SK-N-SH (cell line): ENCODE results near the gene SMARCA1. TPM values are rescaled to one million over a fixed set of nuclear protein-coding genes. Genes with fewer than 3 reads are reported as not detected.

ENCODE experiments used
- CTCF ChIA-PET: fragments of 300-600, 350-600 bp; formaldehyde crosslinking; extraction: SDS; loops from one replicate; lab custom pipeline; 2021; lab: Yijun Ruan, JAX
- POLR2A ChIA-PET: fragments of 350-600 bp; sonication (Branson Sonifier 250); formaldehyde crosslinking; extraction: SDS; loops from one replicate; lab custom pipeline; 2020; ENCODE audit warnings: antibody characterized with exemption, inconsistent platforms; lab: Yijun Ruan, JAX
- DNase-seq: peaks from one replicate; pipeline ENCODE4 v3.0.0; 2012
- H2AFZ ChIP-seq: fragments of 200-600 bp; sonication (generic); 2 replicates; pipeline ENCODE4 v1.8.1; 2016; ENCODE audit warnings: antibody characterized with exemption, mild to moderate bottlenecking, low read depth
- H3F3A ChIP-seq: fragments of 200-600 bp; sonication (generic); replicated peaks from 2 replicates; pipeline ENCODE3; 2016; ENCODE audit warnings: antibody characterized with exemption, mild to moderate bottlenecking; ENCODE audit not compliant: insufficient read depth
- H3K27ac ChIP-seq, 2 experiments: fragments of 200-500 bp in 1 of 2; fragments of 200-600 bp in 1 of 2; sonication (Bioruptor generic) in 1 of 2; sonication (generic), shearing (Covaris generic) in 1 of 2; 2 replicates each; pipeline versions ENCODE4 v1.5.1 to v1.6.1; 2014 to 2016; ENCODE audit warnings: low read depth in 2 of 2, inconsistent platforms in 1 of 2, low read length in 1 of 2, mild to moderate bottlenecking in 1 of 2, mixed read lengths in 1 of 2
- H3K27me3 ChIP-seq: fragments of 200-600 bp; sonication (generic), shearing (Covaris generic); 2 replicates; pipeline ENCODE4 v1.6.1; 2016; ENCODE audit warnings: mixed run types; ENCODE audit not compliant: insufficient read depth
- H3K36me3 ChIP-seq, 2 experiments: fragments of 200-500 bp in 1 of 2; fragments of 200-600 bp in 1 of 2; sonication (Bioruptor generic) in 1 of 2; sonication (generic) in 1 of 2; replicated peaks in 1 of 2; 2 replicates each; pipeline versions ENCODE3 to v1.5.1; 2014 to 2016; ENCODE audit warnings: low read length in 1 of 2, mild to moderate bottlenecking in 1 of 2; ENCODE audit not compliant: insufficient read depth in 2 of 2, control insufficient read depth in 1 of 2
- H3K4me1 ChIP-seq, 2 experiments: fragments of 200-500 bp in 1 of 2; fragments of 200-600 bp in 1 of 2; sonication (Bioruptor generic) in 1 of 2; sonication (generic), shearing (Covaris generic) in 1 of 2; 2 replicates each; pipeline versions ENCODE4 v1.5.1 to v1.6.1; 2014 to 2016; ENCODE audit warnings: low read depth in 1 of 2, low read length in 1 of 2, mixed run types in 1 of 2; ENCODE audit not compliant: insufficient read depth in 2 of 2, control insufficient read depth in 1 of 2
- H3K4me2 ChIP-seq: fragments of 200-600 bp; sonication (generic), shearing (Covaris generic); 2 replicates; pipeline ENCODE4 v1.6.1; 2017; ENCODE audit warnings: mixed run types
- H3K4me3 ChIP-seq, 2 experiments: fragments of 200-500 bp in 1 of 2; fragments of 200-600 bp in 1 of 2; sonication (Bioruptor generic) in 1 of 2; sonication (generic), shearing (Covaris generic) in 1 of 2; 2 replicates each; pipeline versions ENCODE4 v1.5.1 to v1.8.1; 2014 to 2016; ENCODE audit warnings: low read depth in 2 of 2, inconsistent platforms in 1 of 2, low read length in 1 of 2, mild to moderate bottlenecking in 1 of 2, mixed read lengths in 1 of 2, moderate library complexity in 1 of 2
- H3K79me2 ChIP-seq: fragments of 200-600 bp; sonication (generic); 2 replicates; pipeline ENCODE4 v1.8.1; 2017; ENCODE audit warnings: mild to moderate bottlenecking; ENCODE audit not compliant: insufficient read depth
- H3K9ac ChIP-seq: fragments of 200-600 bp; sonication (generic); 2 replicates; pipeline ENCODE4 v1.6.1; 2017; ENCODE audit warnings: mixed run types
- H3K9me2 ChIP-seq: fragments of 200-600 bp; sonication (generic); 2 replicates; pipeline ENCODE4 v1.6.1; 2017; ENCODE audit warnings: mixed run types
- H3K9me3 ChIP-seq: fragments of 200-600 bp; sonication (generic); 2 replicates; pipeline ENCODE4 v1.6.1; 2017; ENCODE audit warnings: mixed run types, mild to moderate bottlenecking, moderate library complexity
- H4K20me1 ChIP-seq: fragments of 200-600 bp; sonication (generic); 2 replicates; pipeline ENCODE4 v1.6.1; 2017; ENCODE audit warnings: mild to moderate bottlenecking, mixed run types; ENCODE audit not compliant: insufficient read depth
- CHD2 ChIP-seq: fragments of 150-350 bp; IDR thresholded peaks from 2 replicates; pipeline ENCODE4 v1.6.1; 2018; ENCODE audit warnings: low read length; ENCODE audit not compliant: partially characterized antibody
- CTCF ChIP-seq: fragments of 200-600 bp; sonication (generic); IDR thresholded peaks from 2 replicates; pipeline ENCODE4 v1.6.1; 2017; ENCODE audit warnings: antibody characterized with exemption, mild to moderate bottlenecking, moderate library complexity
- ELF1 ChIP-seq: IDR thresholded peaks from 2 replicates; pipeline ENCODE4 v1.4.0; 2012
- EZH2phosphoT487 ChIP-seq: fragments of 200-600 bp; sonication (generic); IDR thresholded peaks from 2 replicates; pipeline ENCODE4 v1.6.1; 2017; ENCODE audit warnings: low read depth, mixed run types, mild to moderate bottlenecking, antibody characterized with exemption, moderate library complexity, borderline replicate concordance
- FOXJ3 ChIP-seq: sonication (generic); formaldehyde crosslinking; IDR thresholded peaks from 2 replicates; pipeline ENCODE4 v1.5.1; 2020; ENCODE audit warnings: mild to moderate bottlenecking, missing genetic modification reagents
- GABPA ChIP-seq: IDR thresholded peaks from 2 replicates; pipeline ENCODE4 v1.4.0; 2012; ENCODE audit warnings: low read depth, mild to moderate bottlenecking
- GATA2 ChIP-seq: sonication (generic); formaldehyde crosslinking; IDR thresholded peaks from 2 replicates; pipeline ENCODE4 v1.5.0; 2020; ENCODE audit warnings: mild to moderate bottlenecking, missing genetic modification reagents
- MAX ChIP-seq: IDR thresholded peaks from 2 replicates; pipeline ENCODE4 v1.4.0; 2012; ENCODE audit warnings: low read depth
- NRF1 ChIP-seq: IDR thresholded peaks from 2 replicates; pipeline ENCODE4 v1.6.1; 2012; ENCODE audit warnings: low read depth, mild to moderate bottlenecking, low read length
- PBX3 ChIP-seq: IDR thresholded peaks from 2 replicates; pipeline ENCODE4; 2012
- POLR2AphosphoS5 ChIP-seq: IDR thresholded peaks from 2 replicates; pipeline ENCODE4 v1.6.1; 2012; ENCODE audit warnings: low read depth, low read length
- RXRA ChIP-seq: IDR thresholded peaks from 2 replicates; pipeline ENCODE4 v1.4.0; 2012; ENCODE audit warnings: low read depth, mild to moderate bottlenecking, borderline replicate concordance
- TAF1 ChIP-seq: IDR thresholded peaks from 2 replicates; pipeline ENCODE4 v1.6.1; 2012; ENCODE audit warnings: low read depth, mild to moderate bottlenecking, low read length, moderate library complexity, borderline replicate concordance
- TCF12 ChIP-seq: IDR thresholded peaks from 2 replicates; pipeline ENCODE4 v1.4.0; 2012
- TEAD4 ChIP-seq: IDR thresholded peaks from 2 replicates; pipeline ENCODE4 v1.4.0; 2012; ENCODE audit warnings: mild to moderate bottlenecking, borderline replicate concordance; ENCODE audit not compliant: insufficient read depth
- WGBS: methylation state at CpG from one replicate; pipeline ENCODE4 v1.1.6; 2017; ENCODE audit warnings: low lambda C conversion rate; 5-methylcytosine and 5-hydroxymethylcytosine counted together
- polyA plus RNA-seq, 3 experiments: library from polyadenylated mRNA; depleted of rRNA; stranded (reverse); fragments of >200 nt; gene quantifications; 2 replicates each; pipeline ENCODE4 v1.2.3, GENCODE V29; 2012

Gene SMARCA1
- polyA plus RNA-seq, 1 of the 3 experiments (the other 2 are of a cell fraction): 17.1 TPM

- TF ChIP-seq TAF1: no peak
- no peak for TF ChIP-seq PBX3
- TF ChIP-seq ELF1: no peak
- no peak for TF ChIP-seq TCF12
- no peak for TF ChIP-seq GATA2 (CRISPR knock-in tag)
- no peak for TF ChIP-seq EZH2phosphoT487
- no peak for TF ChIP-seq RXRA
- TF ChIP-seq CTCF: no peak
- TF ChIP-seq POLR2AphosphoS5: no peak
- TF ChIP-seq NRF1: no peak
- no peak for TF ChIP-seq MAX
- no peak for TF ChIP-seq FOXJ3
Observed at GRCh38 chrX:129525896-129526295, 2.6 kb upstream of the SMARCA1 start.

GRCh38 chrX:129525162-129525561 is 1.9 kb upstream of the SMARCA1 start:
- peaks cover 28% of the 10 kb centered on the region for H3F3A ChIP-seq
- H3K9ac ChIP-seq: no peak overlapping the region
- WGBS: 45% methylated on average over 4 of the region's 4 CpGs
- no peak overlapping the region for H3K27ac ChIP-seq
- H2AFZ ChIP-seq: no peak overlapping the region
- TF ChIP-seq TAF1 (no peak), TEAD4 (no peak), MAX (no peak), NRF1 (no peak), GABPA (no peak), CHD2 (no peak)
- H4K20me1 ChIP-seq: peaks cover 17% of the 10 kb centered on the region; the same call in 1 of the 2 replicates
- H3K4me1 ChIP-seq: no peaks in the 10 kb centered on the region; a peak in 1 of 4 replicates
- H3K27me3 ChIP-seq: peaks cover 4% of the 10 kb centered on the region; the same call in 1 of the 2 replicates
- no peak for DNase-seq
- H3K9me3 ChIP-seq: no peaks in the 10 kb centered on the region
- no peaks in the 10 kb centered on the region for H3K9me2 ChIP-seq
- peaks cover 20% of the 10 kb centered on the region for H3K79me2 ChIP-seq
- no peak overlapping the region for H3K4me3 ChIP-seq
- no peaks in the 10 kb centered on the region for H3K36me3 ChIP-seq
- POLR2A ChIA-PET: no interaction called here
- CTCF ChIA-PET: interaction anchor here (1.0 to 1.2 kb wide), 3 partner anchors 9 to 15 kb away, joined by 3 to 4 read pairs (median 3); partner anchors contain the start of gene OCRL
- H3K4me2 ChIP-seq: no peak overlapping the region

More at GRCh38 chrX:129525896-129526295, 2.6 kb upstream of the SMARCA1 start:
- H3K9me2 ChIP-seq: no peaks in the 10 kb centered on the region
- POLR2A ChIA-PET: no interaction called here
- H3K79me2 ChIP-seq: peaks cover 12% of the 10 kb centered on the region
- no peak overlapping the region for H3K4me3 ChIP-seq
- WGBS: 41% methylated on average over 3 of the region's 3 CpGs
- no peak overlapping the region for H3K9ac ChIP-seq
- H3K27me3 ChIP-seq: peaks cover 4% of the 10 kb centered on the region; the same call in 1 of the 2 replicates
- no peak overlapping the region for H3K27ac ChIP-seq
- H3K4me2 ChIP-seq: no peak overlapping the region
- DNase-seq: no peak
- H3K9me3 ChIP-seq: no peaks in the 10 kb centered on the region
- H2AFZ ChIP-seq: no peak overlapping the region
- CTCF ChIA-PET: interaction anchor here (1.2 kb wide), 2 partner anchors 10 to 14 kb away, joined by 3 read pairs; partner anchors contain the start of gene OCRL
- peaks cover 29% of the 10 kb centered on the region for H3F3A ChIP-seq
- H3K4me1 ChIP-seq: no peaks in the 10 kb centered on the region; a peak in 1 of 4 replicates
- H3K36me3 ChIP-seq: no peaks in the 10 kb centered on the region
- H4K20me1 ChIP-seq: peaks cover 11% of the 10 kb centered on the region; the same call in 1 of the 2 replicates
